HEK293 (cell line): ENCODE data around the gene LARGE1.

Source experiments
- CTCF ChIA-PET: fragments of 350-600 bp; formaldehyde crosslinking; extraction: SDS; loops from one replicate; lab custom pipeline; 2021; ENCODE audit warnings: antibody characterized with exemption; lab: Yijun Ruan, JAX
- POLR2A ChIA-PET: fragments of 300-600 bp; formaldehyde crosslinking; extraction: SDS; loops from one replicate; lab custom pipeline; 2020; ENCODE audit warnings: antibody characterized with exemption, inconsistent platforms; lab: Yijun Ruan, JAX
- H3K27ac ChIP-seq: fragments of 200-500 bp; sonication (Bioruptor generic); 2 replicates; pipeline ENCODE4 v1.5.1; 2014; ENCODE audit warnings: low read depth, low read length, control low read depth, inconsistent platforms; ENCODE audit errors: extremely low read depth
- H3K36me3 ChIP-seq, 2 experiments: fragments of 200-500 bp in 1 of 2; sonication (Bioruptor generic) in 1 of 2; 1 replicate in 1 of 2; 2 replicates in 1 of 2; pipeline ENCODE4 v1.5.1; 2014 to 2017; ENCODE audit warnings: inconsistent platforms in 2 of 2, low read length in 2 of 2; ENCODE audit not compliant: control insufficient read depth in 2 of 2, insufficient read depth in 1 of 2
- H3K4me1 ChIP-seq: fragments of 200-500 bp; sonication (Bioruptor generic); 2 replicates; pipeline ENCODE4 v1.5.1; 2014; ENCODE audit warnings: mild to moderate bottlenecking, low read length, inconsistent platforms; ENCODE audit not compliant: control insufficient read depth, insufficient read depth
- H3K4me3 ChIP-seq: 2 replicates; pipeline ENCODE4 v1.5.1; 2011; ENCODE audit warnings: low read depth, mild to moderate bottlenecking, control low read depth, low read length, moderate library complexity
- H3K9me3 ChIP-seq: fragments of 200-500 bp; sonication (Bioruptor generic); 2 replicates; pipeline ENCODE4 v1.5.1; 2014; ENCODE audit warnings: low read depth, low read length, inconsistent platforms; ENCODE audit not compliant: control insufficient read depth, insufficient read depth
- AEBP2 ChIP-seq: fragments of 450-650 bp; formaldehyde crosslinking; IDR thresholded peaks from 2 replicates; pipeline ENCODE4 v1.5.1; 2016; ENCODE audit warnings: missing biosample characterization, missing genetic modification characterization, borderline replicate concordance
- ELK4 ChIP-seq: IDR thresholded peaks from 2 replicates; pipeline ENCODE4 v1.6.1; 2011; ENCODE audit warnings: mild to moderate bottlenecking, low read depth, low read length, borderline replicate concordance
- GLIS2 ChIP-seq: fragments of 450-650 bp; formaldehyde crosslinking; IDR thresholded peaks from 2 replicates; pipeline ENCODE4 v1.5.1; 2016; ENCODE audit warnings: missing biosample characterization, missing genetic modification characterization
- KLF1 ChIP-seq: fragments of 450-650 bp; formaldehyde crosslinking; IDR thresholded peaks from 2 replicates; pipeline ENCODE4 v1.5.1; 2016; ENCODE audit warnings: missing biosample characterization, missing genetic modification characterization
- MYNN ChIP-seq: fragments of 450-650 bp; formaldehyde crosslinking; IDR thresholded peaks from 2 replicates; pipeline ENCODE4 v1.5.1; 2016; ENCODE audit warnings: missing biosample characterization, missing genetic modification characterization, borderline replicate concordance
- PRDM4 ChIP-seq: fragments of 450-650 bp; formaldehyde crosslinking; IDR thresholded peaks from 2 replicates; pipeline ENCODE4 v1.5.1; 2017; ENCODE audit warnings: missing biosample characterization, missing genetic modification characterization
- SALL2 ChIP-seq: fragments of 450-650 bp; formaldehyde crosslinking; IDR thresholded peaks from 2 replicates; pipeline ENCODE4 v1.5.0; 2017; ENCODE audit warnings: missing biosample characterization, mild to moderate bottlenecking, missing genetic modification characterization, borderline replicate concordance
- SETDB1 ChIP-seq: IDR thresholded peaks from one replicate; pipeline ENCODE4 v1.6.1; 2017; ENCODE audit warnings: mild to moderate bottlenecking, low read length, moderate library complexity, mixed read lengths; ENCODE audit not compliant: insufficient read length
- ZBTB17 ChIP-seq: fragments of 450-650 bp; formaldehyde crosslinking; IDR thresholded peaks from 2 replicates; pipeline ENCODE4 v1.5.1; 2016; ENCODE audit warnings: missing biosample characterization, missing genetic modification characterization
- ZNF112 ChIP-seq: fragments of 450-650 bp; formaldehyde crosslinking; IDR thresholded peaks from 2 replicates; pipeline ENCODE4 v1.5.0; 2017; ENCODE audit warnings: missing biosample characterization, missing genetic modification characterization
- ZNF221 ChIP-seq: fragments of 450-650 bp; formaldehyde crosslinking; IDR thresholded peaks from 2 replicates; pipeline ENCODE4 v1.5.1; 2017; ENCODE audit warnings: missing biosample characterization, missing genetic modification characterization, borderline replicate concordance
- ZNF223 ChIP-seq: fragments of 450-650 bp; formaldehyde crosslinking; IDR thresholded peaks from 2 replicates; pipeline ENCODE4 v1.5.1; 2016; ENCODE audit warnings: missing biosample characterization, missing genetic modification characterization
- ZNF391 ChIP-seq: fragments of 450-650 bp; formaldehyde crosslinking; IDR thresholded peaks from 2 replicates; pipeline ENCODE4 v1.5.1; 2016; ENCODE audit warnings: low read depth, missing biosample characterization, missing genetic modification characterization, borderline replicate concordance
- ZNF449 ChIP-seq: fragments of 450-650 bp; formaldehyde crosslinking; IDR thresholded peaks from 2 replicates; pipeline ENCODE4 v1.5.1; 2017; ENCODE audit warnings: missing biosample characterization, mild to moderate bottlenecking, missing genetic modification characterization, moderate library complexity
- ZNF558 ChIP-seq: fragments of 450-650 bp; formaldehyde crosslinking; IDR thresholded peaks from 2 replicates; pipeline ENCODE4 v1.5.1; 2016; ENCODE audit warnings: missing biosample characterization, missing genetic modification characterization
- ZNF560 ChIP-seq: fragments of 450-650 bp; formaldehyde crosslinking; IDR thresholded peaks from 2 replicates; pipeline ENCODE4 v1.5.1; 2017; ENCODE audit warnings: missing biosample characterization, missing genetic modification characterization, borderline replicate concordance
- ZNF561 ChIP-seq: fragments of 450-650 bp; IDR thresholded peaks from 2 replicates; pipeline ENCODE4 v1.5.1; 2018; ENCODE audit warnings: missing biosample characterization, missing genetic modification characterization, borderline replicate concordance
- ZNF580 ChIP-seq: fragments of 450-650 bp; formaldehyde crosslinking; IDR thresholded peaks from 2 replicates; pipeline ENCODE4 v1.5.1; 2016; ENCODE audit warnings: missing biosample characterization, missing genetic modification characterization

The LARGE1 gene

GRCh38 chr22:33666279-33666960, 253.9 kb downstream of the LARGE1 start (continued):
- TF ChIP-seq ZNF391 (no peak), SETDB1 (no peak), ZNF221 (no peak), ZNF580 (tag by site-specific recombination) (no peak), PRDM4 (tag by site-specific recombination) (no peak), ZNF223 (tag by site-specific recombination) (no peak), ZNF558 (no peak), MYNN (tag by site-specific recombination) (no peak)

GRCh38 chr22:33659448-33659847, 260.8 kb downstream of the LARGE1 start:
- no peak overlapping the region for H3K27ac ChIP-seq
- no peak overlapping the region for H3K4me3 ChIP-seq
- H3K4me1 ChIP-seq = no peaks in the 10 kb centered on the region
- CTCF ChIA-PET = interaction anchor here (0.6 to 1.5 kb wide), 2 partner anchors 18 to 1531 kb away, joined by 3 to 5 read pairs; no protein-coding TSS in a partner anchor
- TF ChIP-seq SALL2 = no peak
- no peak for TF ChIP-seq ZNF112 (tag by site-specific recombination)
- TF ChIP-seq ELK4 = no peak
- TF ChIP-seq ZNF449 (tag by site-specific recombination) = no peak
- TF ChIP-seq ZNF560 (tag by site-specific recombination) = no peak
- TF ChIP-seq ZNF561 (tag by site-specific recombination) = no peak
- TF ChIP-seq ZBTB17 (tag by site-specific recombination) = no peak
- TF ChIP-seq AEBP2 = no peak
- no peak for TF ChIP-seq GLIS2 (tag by site-specific recombination)
- no peak for TF ChIP-seq KLF1 (tag by site-specific recombination)
- TF ChIP-seq, all 188 proteins: peak for 0
- H3K36me3 ChIP-seq = no peaks in the 10 kb centered on the region
- no peaks in the 10 kb centered on the region for H3K9me3 ChIP-seq
- POLR2A ChIA-PET = no interaction called here
